Measurements from ENCODE around the gene HCN4.

Gene HCN4

DNA sequence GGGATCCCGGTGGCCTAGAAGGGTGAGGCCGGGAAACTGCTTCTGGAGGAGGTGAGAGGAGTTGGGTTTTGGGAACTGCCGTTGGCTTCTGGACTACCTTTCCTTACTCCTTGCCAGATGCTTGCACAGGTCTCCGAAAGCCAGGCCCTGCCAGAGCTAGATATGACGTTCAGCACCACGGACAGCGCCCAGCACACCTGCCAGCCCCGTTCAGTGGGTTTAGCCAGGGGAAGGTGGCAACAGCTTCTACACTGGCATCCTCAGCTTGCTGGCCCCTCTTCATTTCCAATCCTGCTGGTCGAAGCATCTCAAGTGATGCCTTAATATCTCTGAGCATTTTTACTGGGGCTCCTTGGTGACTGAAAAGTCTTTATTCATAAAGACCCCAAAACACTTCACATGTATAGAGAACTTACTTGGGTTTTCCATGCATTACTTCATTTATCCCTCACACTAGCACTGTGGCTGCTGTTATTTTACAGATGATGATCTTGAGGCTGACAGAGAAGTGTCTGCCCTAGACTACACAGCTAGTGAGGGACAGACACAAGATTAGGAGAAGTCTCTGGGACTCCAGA, 21.9 kb downstream of the HCN4 start:
- DNase-seq (ENCODE audit: low read depth, low spot score), result no peak

DNA sequence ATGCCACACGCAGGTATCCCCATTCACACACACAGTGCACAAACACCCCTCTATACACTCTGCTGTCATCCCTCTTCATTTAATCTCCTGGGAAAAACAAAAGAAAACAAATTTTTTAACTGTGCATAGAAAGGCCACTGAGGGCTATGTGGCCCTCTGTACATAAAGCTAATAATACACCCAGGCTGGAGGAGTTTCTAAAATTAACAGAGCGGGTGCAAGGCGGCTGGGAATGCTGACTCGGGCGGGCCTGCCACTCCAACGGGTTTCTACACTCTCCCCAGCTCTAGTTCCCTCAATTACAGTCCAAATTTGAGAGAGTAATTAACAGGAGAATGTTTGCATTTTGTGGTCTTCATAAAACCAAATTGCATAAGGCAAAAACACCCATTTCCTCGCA, 23.1 kb downstream of the HCN4 start:
- DNase-seq (ENCODE audit: low read depth, low spot score), result no peak

DNA sequence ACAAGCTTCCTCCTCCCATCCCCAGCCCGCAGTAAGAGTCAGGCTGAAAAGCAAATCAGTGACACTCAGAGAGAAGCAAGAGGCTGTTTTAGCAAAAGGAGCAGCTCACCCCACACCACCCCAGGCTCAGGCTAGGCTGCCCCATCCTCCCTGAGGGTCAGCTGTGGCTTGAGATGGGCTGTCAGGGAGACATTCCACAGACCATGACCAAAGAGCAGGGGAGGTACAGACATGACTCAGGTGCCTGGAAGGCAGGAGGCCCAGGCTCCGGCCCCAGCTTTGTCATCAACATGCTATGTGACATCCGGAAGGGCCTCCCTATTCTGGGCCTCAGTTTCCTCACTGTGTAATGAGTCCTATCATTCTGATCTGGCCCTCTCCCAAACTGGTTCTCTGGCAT, 24.7 kb downstream of the HCN4 start:
- DNase-seq (ENCODE audit: low read depth, low spot score), result no peak

DNA sequence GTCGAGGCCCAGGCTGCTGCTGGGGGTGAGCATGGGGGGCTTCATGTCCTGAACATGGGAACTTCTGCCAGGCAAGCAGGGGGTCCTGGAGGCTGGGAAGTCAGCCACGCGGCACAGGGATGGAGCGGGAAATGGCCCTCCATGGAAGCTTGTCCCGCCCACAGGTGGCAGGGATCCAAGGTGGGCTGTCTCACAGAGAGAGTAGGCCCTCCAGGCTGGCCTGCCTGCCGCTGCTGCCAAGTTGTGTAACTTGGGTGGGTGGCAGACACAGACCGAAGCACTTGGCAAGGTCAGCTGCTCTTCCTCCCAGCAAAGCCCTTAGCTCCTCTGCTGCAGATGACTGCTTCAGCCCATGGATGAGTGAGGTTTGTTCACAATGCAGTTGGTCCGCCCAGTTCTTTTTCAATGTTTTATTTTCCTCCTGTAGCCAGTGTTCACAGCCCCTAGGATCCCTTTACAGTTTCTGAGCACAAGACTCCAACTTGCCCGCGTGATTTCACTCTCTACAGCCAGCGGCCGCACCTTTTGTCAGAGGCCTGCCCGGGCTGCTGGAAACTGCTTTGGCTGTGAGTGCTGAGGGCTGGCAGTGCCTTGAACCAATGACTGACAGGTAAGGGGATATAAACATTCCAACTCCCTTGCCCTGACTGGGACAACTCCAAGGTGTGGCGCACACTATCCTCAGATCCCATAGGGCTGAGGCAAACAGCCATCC, 26.7 kb downstream of the HCN4 start:
- no peak for DNase-seq (ENCODE audit: low read depth, low spot score)

DNA sequence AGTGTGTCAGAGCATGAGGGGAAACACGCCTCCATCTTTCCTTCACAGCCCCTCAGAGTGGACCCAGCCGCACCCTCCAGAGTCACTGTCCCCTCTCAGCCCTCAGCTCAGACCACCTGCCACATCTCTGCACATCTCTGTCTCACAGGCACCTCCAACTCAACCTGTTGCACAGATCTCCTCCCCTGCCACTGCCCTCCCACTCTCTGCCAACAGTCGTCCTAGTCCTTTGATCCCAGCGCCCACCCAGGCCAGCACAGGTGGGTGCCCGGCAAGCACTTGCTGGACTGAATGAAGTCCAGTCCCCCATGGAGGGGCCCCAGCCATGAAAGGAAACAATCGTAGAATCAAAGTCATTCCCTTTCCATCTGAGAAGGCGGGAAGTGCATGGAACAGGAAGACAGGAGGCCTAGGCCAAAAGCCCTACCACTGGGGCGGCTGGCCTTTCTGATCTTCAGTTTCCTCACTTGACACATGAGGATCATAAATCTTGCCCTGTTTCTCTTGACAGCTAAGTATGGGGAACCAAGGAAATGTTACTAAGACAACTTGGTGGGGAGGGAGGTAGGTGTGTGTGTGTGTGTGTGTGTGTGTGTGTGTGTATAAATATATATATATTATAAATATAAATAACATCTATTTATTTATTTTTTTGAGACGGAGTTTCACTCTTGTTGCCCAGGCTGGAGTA, 28.1 kb downstream of the HCN4 start:
- no peak for DNase-seq (ENCODE audit: low read depth, low spot score)

DNA sequence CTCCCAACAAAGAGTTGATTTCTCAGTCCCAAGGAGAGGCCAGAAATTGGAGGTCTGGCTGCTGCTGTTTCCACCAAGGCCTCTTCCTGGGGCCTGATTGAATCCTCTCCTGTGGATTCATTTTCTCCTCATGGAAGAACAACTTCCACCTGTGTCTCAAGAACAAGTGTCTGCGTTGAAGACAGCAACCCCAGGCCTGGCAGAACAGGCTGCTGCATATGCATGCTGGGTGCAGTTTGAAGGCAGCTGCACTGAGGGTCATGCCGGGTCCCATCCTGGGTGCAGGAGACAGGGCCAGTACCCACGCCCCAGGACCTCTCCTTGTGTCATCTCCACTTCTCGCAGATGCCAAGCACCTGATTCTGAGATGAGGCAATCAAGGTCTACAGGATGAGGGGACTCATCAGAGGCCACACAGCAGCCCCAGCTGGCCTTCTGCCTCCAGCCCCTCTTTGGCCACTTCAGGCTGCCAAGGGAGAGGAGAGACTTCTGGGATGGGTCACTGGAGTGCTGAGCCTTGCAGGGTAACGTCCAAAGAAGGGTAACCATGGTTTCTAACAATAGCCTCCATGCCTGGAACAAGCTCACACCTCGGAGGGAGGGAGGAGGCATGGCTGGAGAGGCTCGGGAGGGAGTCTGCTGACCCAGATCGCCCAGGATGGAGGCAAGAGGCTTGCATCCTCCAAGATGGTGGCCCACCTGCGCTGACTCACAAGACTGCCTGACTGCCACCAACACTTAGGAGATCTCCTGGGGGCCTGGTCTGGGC, 30.0 kb downstream of the HCN4 start:
- no peak for DNase-seq (ENCODE audit: low read depth, low spot score)

DNA sequence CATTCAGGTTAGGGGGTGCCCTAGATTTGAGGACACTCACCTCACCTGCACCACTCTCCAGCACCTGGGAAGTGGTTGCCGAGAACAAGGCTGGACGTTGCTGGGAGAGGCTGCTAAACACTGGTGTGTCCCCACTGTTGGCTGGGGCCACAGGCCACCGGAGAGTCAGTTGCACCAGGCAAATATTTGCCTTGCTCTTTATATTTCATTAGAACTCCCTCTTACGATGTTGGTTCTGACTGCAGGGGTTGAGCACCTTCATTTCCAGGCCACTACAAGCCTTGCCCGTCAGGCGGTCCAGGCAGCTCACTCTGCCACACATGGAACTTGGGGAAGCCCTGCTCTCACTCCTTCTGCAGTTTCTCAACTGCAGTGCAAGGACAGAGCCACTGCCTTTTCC, 30.7 kb downstream of the HCN4 start:
- no peak for DNase-seq (ENCODE audit: low read depth, low spot score)

DNA sequence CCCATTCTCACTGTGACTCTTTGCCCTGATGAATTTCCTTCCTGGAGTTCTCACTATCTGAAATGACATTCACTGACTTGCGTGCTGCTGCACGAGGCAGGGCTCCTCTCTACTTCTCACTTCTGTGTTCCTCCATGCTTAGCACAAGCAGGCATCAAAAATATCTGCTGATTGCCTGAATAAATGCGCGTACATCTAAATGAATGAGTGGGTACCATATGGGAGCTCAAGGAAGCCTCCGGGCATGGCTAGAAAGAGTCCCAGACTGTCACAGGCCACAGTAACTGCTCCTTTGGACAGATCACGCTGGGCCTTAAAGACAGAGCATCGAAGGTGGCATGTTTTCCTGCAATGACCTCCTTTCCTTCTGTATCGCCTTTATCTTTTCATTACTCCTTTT, 31.6 kb downstream of the HCN4 start:
- DNase-seq (ENCODE audit: low read depth, low spot score), result no peak

DNA sequence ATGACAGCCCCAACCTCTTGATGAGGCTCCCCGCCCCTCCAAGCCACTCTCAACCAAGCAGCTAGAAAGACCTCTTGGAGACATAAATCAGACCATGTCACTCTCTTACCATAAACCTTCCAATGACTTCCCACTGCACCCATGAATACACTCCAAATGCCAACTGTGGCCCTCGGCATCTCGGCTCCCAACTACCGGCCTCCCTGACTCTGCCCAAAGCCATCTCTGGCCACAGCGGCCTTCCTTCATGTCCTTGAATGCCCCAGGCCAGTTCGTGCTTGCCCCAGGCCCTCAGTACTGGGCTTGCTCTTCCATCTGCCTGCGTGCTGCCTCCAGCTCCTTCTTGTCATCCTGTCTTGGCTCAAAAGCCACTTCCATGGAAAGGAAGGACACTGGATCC, 32.0 kb downstream of the HCN4 start:
- DNase-seq (ENCODE audit: low read depth, low spot score), result no peak

DNA sequence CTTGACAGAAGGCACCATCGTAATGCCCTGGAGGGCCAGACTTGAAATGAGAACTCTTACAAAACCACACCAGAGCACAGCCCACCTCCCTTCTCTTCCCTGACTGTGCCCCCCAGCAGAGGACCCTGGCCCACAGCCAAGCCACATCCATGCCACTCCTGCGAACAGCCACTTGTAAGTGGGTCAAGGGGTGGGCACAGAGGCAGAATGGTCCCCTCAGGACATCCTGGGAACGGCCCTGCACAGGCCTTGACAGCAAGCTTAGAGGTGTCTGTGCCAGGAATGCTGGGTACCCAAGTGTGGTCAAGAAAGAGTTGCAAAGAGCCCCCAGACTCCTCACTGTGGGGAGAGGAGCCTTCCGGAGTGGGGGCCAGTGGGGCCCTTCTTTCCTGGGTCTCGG, 33.3 kb downstream of the HCN4 start:
- no peak for DNase-seq (ENCODE audit: low read depth, low spot score)

DNA sequence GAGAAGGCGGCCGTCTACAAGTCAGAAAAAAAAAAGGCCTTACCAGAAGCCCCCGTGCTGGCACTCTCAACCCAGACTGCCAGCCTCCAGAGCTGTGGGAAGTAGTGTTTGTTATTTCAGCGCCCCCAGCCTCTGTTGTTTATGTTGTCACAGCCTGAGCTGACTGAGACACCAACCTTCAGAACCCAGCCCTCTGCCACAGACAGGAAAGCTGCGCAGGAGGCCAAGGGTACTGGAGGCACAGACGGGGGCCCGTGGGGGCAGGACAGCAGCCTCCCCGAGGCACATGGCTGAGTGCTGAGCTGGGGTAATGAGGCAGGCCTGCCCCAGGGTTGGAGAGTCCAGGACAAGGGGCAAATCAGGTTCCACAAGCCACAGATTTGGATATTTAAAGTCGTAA, 33.7 kb downstream of the HCN4 start:
- no peak for DNase-seq (ENCODE audit: low read depth, low spot score)

DNA sequence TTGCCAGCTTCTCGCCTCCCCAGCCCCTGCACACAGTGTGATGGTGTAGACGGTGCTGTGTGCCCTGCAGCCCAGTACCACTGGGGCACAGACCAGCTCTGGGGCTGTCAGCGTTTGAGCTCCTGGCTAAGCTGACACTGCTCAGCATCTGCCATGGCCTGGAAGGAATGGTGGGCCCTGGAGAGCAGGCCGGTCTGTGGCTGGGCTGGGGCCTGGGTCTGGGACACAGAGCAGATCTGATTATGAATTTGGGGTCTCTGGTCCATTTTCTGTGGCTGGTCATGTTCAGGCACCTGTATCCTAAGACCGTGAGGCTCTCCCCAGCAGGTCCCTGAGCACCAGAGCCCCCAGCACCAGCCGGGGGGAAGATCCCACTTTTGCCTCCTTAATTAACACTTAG, 34.7 kb downstream of the HCN4 start:
- DNase-seq (ENCODE audit: low read depth, low spot score), result no peak

DNA sequence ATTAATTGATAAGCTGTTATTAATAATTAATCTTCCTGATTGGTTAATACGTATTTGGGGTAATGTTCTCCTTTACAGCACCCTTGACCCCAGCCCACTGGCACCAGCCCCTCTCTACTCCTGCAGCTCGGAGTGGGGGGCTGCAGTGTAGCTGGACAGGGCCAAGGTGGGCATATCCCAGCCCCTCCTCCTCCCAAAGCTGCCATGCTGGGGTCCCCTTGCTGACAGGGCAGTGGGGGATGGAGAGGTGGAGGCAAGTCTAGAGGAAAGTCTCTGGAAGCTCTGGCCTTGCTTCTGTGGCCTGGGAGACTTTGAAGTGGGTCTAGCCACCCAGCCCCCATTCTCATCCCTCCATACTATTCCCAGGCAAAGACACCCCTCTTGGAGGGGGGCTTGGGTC, 35.8 kb downstream of the HCN4 start:
- no peak for DNase-seq (ENCODE audit: low read depth, low spot score)

DNA sequence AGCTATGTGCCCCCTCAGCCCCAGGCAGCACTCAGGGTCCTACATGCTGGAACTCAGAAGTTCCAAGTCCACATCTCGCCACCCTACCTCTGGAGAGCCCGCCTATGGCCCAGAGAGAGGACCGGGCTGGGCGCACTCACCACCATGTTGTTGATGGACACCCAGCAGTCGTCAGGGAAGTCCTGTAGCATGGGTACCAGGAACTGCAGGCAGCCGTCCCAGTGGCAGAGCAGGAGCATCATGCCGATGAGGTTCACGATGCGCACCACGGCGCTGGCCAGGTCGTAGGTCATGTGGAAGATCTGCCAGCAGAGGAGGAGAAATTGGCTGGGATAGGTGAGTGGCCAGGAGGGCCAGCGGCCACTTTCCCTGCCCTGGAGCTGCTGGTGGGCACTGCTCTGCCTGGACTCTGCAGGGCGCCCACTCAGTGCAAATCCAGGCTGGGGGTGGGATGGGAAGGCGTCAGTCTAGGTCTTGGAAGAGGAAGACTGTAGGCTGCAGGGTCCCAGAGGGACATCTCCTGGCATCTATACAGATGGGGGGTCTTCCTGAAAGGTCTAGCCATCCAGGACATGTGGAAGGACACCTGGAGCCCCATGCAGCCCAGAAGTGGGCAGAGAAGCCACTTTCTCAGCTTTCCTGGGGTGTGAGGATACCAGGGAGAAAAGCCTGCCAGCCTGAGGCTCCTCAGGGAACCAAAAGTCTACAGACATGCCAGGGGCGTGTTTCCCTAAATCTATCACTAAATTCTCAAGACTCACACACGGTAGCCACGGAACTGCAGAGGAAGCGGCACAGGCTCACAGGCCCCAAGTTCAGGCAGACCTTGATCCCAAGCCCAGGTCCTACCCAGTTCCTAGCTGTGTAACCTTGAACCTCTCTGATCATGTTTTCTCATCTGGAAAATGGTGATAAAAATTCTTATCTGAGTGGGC, 36.5 kb downstream of the HCN4 start:
- DNase-seq (ENCODE audit: low read depth, low spot score), result no peak

DNA sequence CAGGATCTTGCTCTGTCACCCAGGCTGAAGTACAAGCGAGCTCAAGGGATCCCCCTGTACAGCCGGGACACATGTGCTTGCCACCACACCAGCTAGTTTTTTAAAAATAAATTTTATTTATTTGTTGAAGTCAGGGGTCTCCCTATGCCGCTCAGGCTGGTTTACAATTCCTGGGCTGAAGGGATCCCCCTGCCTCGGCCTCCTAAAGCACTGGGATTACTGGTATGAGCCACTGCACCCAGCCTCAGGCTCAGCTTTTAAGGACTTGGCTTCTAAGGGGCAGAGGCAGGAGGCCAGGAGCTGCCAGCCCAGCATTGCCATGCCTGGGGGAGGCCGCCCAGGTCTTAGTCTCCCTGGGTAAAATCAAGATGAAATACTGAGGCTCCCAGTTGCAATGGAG, 37.3 kb downstream of the HCN4 start:
- no peak for DNase-seq (ENCODE audit: low read depth, low spot score)

DNA sequence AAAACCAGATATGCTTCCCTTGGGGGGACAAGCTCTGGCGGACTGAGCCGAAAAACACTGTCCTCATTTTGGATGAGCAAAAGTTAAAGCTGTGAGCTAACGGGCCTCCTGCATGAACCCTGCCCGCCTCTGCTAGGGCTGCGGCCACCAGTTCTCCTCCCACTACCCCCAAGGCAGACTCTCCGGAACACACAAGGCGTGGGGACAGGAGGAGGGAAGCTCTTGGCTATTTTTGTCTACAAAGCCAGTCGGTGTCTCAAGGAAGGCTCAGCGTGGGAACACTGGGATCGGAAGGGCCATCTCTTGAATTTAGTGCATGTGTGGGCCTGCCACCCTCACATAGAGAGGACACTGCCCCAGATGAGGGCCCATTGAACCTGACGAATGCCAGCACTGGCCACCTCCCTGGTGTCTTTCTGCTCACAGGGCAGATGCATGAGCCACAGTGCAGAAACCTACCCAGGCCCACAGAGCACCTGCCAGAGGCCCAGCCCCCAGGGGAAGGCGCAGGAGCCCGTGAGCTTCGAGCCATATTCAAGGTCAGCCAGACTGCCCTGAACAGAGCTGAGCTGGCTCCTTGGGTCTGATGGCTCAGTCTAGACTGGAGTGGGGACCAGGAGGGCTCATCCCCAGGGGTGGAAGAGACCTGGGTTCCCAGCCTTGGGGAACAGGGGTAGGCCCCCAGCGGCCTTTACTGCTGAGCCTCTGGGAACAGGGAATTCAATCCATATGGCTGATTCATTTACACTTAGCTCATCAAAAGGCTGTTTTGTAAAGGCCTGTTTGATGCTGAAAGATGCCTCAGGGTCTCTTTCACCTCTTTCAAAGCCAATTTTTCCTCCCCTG, 38.3 kb downstream of the HCN4 start:
- no peak for DNase-seq (ENCODE audit: low read depth, low spot score)

DNA sequence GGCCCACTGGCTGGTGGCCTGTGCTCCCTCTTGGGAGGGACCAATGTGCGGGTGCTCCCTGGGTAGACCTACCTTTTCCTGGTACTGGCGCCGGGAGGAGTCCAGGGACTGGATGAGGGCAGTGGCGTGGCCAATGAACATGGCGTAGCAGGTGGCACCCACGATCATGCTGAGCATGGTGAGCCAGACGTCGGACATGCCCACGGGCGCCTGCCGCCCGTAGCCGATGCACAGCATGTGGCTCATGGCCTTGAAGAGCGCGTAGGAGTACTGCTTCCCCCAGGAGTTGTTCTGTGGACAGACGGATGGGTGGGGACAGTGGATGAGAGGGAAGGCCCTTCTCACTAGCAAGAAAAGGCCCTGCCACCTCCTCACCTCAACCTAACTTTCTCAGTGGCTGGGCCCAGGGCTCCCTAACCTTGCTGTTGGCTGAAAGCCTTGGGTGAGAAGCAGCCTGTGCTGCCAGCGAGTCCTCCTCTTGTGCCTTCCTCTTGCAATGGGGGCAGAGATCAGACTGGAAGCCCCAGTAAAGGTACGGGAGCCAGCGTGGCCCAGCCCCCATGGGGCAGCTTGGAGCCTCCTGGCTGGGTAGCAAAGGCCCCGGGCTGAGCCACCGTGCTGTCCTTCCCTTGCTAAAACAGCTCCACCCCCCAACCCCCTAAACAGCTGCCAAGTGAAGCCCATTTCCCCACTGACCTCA, 39.1 kb downstream of the HCN4 start:
- DNase-seq (ENCODE audit: low read depth, low spot score), result no peak

DNA sequence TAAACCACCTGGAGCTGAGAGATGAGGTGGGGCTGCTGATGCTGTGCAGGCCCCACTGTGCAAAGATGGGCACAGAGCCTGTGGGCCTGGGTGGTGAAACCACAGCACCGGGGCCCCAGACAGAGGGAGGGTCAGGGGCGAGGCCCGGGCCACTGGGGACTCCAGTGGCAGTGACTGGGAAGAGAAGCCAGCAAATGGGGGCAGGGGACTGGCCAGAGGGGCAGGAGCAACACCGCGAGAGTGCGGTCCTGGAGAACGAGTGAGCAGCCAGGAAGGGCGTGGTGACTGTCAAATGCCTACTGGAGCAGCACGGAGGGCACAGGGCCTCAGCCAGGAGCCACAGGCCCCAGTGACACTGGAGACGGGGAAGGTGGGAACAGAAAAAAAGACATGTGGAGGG, 39.8 kb downstream of the HCN4 start:
- no peak for DNase-seq (ENCODE audit: low read depth, low spot score)

DNA sequence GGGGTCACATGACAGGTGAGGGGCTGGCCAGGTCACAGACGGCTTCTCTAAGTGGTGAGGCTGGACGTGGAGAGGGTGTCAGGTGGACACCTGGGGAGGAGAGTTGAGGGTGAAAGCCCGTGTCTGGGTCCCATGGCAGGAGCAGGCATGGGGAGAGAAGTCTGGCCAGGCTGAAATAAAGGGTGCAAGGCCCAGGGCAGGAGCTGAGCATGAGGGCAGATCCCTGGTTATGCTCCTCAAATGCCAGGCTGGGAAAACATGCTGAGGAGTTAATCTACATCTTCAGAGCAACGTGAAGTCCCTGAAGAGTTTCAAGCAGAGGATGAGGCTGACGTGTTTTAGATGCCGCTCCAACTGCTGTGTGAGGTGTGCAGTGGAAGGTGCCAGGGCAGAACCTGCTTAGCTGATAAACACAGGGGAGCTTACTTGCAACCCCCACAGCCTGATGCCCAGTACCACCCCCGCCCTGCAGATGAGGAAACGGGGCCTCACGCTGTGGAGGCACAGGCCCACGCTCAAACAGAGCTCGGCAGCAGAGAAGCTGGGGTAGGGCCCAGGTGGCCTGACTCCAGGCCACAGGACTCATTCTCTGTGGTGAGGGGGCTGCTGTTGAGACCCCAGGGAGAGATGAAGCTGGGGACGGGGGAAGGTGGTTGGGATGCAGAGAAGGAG, 40.5 kb downstream of the HCN4 start:
- DNase-seq (ENCODE audit: low read depth, low spot score), result no peak

Data from activated naive CD8-positive, alpha-beta T cell treated with anti-CD3 and anti-CD28 coated beads, Interleukin-2, amount 50 U/mL, for 16 hours (primary cell).